Measurements from ENCODE around the gene PSMA6. TPM values are rescaled to one million over a fixed set of nuclear protein-coding genes. Genes with fewer than 3 reads are reported as not detected.

PSMA6 gene
- total and polyA plus RNA-seq, 2 of the 8 experiments (the other 6 are each of a cell fraction or from before 2014, with no cell fraction given): 180 to 238 TPM

DNA sequence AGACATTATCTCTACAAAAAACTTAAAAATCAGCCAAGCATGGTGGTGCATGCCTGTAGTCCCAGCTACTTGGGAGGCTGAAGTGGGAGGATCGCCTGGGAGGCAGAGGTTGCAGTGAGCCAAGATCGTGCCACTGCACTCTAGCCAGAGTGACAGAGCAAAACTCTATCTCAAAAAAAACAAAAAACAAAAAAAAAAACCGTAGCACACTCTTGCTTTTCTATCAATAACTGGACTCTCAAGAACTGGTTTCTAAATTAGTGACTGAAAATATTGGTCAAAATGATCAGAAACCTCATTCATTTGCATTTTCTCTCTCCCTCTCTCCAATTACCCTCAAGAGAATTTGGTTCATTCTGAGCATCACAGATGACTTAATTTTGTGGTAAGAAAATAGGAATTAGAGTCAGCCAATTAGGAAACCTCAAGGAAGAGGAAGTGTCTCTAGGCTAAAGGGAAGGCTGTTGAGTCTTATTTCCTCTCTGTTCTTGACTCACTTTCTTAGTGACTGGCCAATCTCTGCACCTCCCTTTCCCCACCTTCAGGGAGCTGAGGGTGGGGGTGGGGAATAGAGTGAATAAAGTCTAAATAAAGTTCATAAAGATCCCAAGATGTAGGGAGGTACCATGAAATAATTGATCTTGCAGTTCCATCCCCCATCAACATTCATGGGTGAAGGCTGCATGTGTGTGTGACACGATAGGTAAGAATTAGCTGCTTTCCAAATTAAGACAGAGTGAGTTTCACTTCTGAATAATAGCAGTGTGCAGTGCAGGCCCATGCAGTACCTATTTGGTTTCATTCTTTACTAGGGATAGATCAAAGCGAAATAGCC, 6.8 kb upstream of the PSMA6 start (continued):
- TF ChIP-seq BACH1 (IDR thresholded peaks at IDR 0.05; ENCODE audit: low read length): no peak
- no peak for TF ChIP-seq SAP30 (IDR thresholded peaks at IDR 0.05; ENCODE audit: insufficient read depth, insufficient replicate concordance, low read length)
- TF ChIP-seq KDM1A (IDR thresholded peaks at IDR 0.05; ENCODE audit: borderline replicate concordance, low read length): no peak
